ENCODE results near the gene PARD3. TPM values are rescaled to one million over a fixed set of nuclear protein-coding genes. Genes with fewer than 3 reads are reported as not detected.
"Not testable (repeated sequence)": the region's sequence is repeated elsewhere in the genome, so short reads cannot be mapped to it uniquely, and the experiment has no call there.

The PARD3 gene
- total RNA-seq, 1 donor from 2014 or later: 0.11 TPM

DNA sequence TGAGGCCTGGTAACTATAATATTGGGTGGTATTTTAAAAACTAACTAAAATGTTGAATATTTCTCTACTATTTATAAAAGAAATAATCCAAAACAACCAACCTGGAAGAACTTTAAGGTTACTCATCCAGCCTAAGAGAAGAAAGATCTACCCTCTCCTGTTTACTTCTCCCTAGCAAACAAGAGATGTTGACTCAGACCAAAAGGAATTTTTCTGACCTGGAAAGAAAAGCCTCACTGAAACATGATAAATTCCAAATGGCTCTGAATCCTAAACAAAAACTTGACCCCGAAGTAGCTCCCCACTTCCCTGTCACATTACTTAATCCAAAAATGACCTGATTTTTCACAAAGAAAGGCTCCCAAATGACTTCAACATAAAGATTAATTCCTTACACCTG is 101.2 kb downstream of the PARD3 start:
- Mint-ChIP-seq H3K9me3 (no peaks in the 10 kb centered on the region), H3K4me1 (no peaks in the 10 kb centered on the region), H3K27ac (no peak overlapping the region), H3K27me3 (no peaks in the 10 kb centered on the region), H3K36me3 (ENCODE audit: low read depth) (no peaks in the 10 kb centered on the region), H3K4me3 (no peak overlapping the region)
- TF ChIP-seq, protein P1, sequence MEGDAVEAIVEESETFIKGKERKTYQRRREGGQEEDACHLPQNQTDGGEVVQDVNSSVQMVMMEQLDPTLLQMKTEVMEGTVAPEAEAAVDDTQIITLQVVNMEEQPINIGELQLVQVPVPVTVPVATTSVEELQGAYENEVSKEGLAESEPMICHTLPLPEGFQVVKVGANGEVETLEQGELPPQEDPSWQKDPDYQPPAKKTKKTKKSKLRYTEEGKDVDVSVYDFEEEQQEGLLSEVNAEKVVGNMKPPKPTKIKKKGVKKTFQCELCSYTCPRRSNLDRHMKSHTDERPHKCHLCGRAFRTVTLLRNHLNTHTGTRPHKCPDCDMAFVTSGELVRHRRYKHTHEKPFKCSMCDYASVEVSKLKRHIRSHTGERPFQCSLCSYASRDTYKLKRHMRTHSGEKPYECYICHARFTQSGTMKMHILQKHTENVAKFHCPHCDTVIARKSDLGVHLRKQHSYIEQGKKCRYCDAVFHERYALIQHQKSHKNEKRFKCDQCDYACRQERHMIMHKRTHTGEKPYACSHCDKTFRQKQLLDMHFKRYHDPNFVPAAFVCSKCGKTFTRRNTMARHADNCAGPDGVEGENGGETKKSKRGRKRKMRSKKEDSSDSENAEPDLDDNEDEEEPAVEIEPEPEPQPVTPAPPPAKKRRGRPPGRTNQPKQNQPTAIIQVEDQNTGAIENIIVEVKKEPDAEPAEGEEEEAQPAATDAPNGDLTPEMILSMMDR (IDR thresholded peaks at IDR 0.05): no peak
- no peak for DNase-seq
- ChIA-PET CTCF (no interaction called here), POLR2A (no interaction called here)
- intact Hi-C loops (cut with micrococcal nuclease): no loop called here
- ATAC-seq (ENCODE audit: low read depth): no peak

DNA sequence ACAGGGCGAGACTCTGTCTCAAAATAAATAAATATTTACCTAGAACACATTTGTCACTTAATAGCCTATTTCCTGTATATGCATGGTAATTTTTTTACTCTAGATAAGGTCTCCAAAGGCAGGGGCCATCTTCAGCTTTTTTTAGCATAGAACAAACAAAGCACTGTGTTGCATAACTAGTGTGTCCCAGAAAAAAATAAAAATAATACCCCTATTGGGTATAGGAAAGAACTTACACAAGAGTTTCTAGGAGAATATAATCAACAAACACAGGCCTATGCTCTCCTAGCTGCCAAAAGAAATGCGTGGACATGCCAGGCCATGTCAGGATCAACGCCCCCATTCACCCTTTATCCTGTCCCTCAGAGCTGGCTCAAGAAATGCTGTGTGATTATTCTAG is 103.6 kb downstream of the PARD3 start:
- ChIA-PET POLR2A (no interaction called here), CTCF (no interaction called here)
- intact Hi-C loops (cut with micrococcal nuclease): no loop called here
- DNase-seq (no peak), ATAC-seq (ENCODE audit: low read depth) (no peak)
- Mint-ChIP-seq H3K27me3 (no peaks in the 10 kb centered on the region), H3K4me3 (no peak overlapping the region), H3K27ac (no peak overlapping the region), H3K9me3 (no peaks in the 10 kb centered on the region), H3K4me1 (no peaks in the 10 kb centered on the region), H3K36me3 (ENCODE audit: low read depth) (no peaks in the 10 kb centered on the region)
- TF ChIP-seq, protein P1 (IDR thresholded peaks at IDR 0.05): no peak

DNA sequence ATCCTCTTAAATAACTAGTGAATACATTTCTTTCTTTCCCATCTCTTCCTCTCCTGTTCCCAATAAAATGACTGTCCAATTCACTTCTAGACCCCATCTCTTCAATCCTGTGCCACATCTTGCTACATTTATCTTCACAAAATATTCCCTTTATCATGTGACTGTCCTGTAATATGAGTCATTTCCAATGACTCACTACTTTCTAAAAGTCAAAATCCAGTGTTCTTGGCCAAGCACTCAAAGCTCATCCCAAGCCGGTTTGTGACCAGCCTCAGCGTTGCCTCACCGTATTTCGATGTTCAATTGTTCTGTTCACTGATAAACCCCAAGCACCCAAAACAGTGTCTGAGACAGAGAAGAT is 104.7 kb downstream of the PARD3 start:
- Mint-ChIP-seq H3K27me3 (no peaks in the 10 kb centered on the region), H3K36me3 (ENCODE audit: low read depth) (no peaks in the 10 kb centered on the region), H3K9me3 (no peaks in the 10 kb centered on the region), H3K4me3 (no peak overlapping the region), H3K27ac (no peak overlapping the region), H3K4me1 (no peaks in the 10 kb centered on the region)
- intact Hi-C loops (cut with micrococcal nuclease): no loop called here
- ChIA-PET CTCF (no interaction called here), POLR2A (no interaction called here)
- DNase-seq (no peak), ATAC-seq (ENCODE audit: low read depth) (no peak)
- TF ChIP-seq, protein P1 (IDR thresholded peaks at IDR 0.05): no peak

DNA sequence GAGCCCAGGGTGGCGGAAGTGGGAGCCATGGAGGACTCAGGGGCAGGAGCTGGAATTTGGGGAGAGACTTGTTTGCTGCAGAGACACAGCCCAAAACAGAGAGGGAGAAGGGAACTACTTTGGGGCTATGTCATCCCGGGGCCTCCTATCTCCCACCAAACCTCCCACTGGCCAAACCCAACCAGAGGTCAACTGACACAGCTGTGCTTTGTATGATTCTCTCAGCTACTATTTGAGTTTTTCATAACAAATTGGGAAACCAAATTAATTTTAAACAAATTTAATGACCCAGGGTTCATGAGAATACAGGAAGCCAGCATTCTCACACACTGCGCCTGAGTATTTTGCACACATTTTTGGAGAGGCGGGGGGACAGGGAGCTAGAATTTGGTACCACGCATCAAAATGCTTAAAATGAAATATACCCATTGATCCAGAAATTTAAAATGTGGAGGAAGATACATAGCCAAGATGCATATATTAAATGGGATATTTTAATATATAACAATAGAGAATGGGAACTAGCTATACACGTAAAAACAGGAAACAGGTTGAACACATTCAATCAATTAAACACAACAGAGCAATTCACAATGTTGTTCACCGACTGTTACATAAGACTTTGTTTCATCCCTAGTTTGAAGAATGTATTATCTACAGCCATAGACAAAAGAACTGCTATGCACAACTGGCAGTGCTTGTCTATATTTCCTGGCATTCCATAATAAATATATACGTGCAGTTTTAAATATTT is 105.3 kb downstream of the PARD3 start:
- no peak overlapping the region for H3K27ac Mint-ChIP-seq
- no peak overlapping the region for H3K4me3 Mint-ChIP-seq
- H3K4me1 Mint-ChIP-seq: no peaks in the 10 kb centered on the region
- ATAC-seq (ENCODE audit: low read depth) (no peak), DNase-seq (no peak)
- H3K36me3 Mint-ChIP-seq (ENCODE audit: low read depth): no peaks in the 10 kb centered on the region
- ChIA-PET POLR2A (no interaction called here), CTCF (no interaction called here)
- H3K27me3 Mint-ChIP-seq: no peaks in the 10 kb centered on the region
- TF ChIP-seq, protein P1 (IDR thresholded peaks at IDR 0.05): no peak
- H3K9me3 Mint-ChIP-seq: no peaks in the 10 kb centered on the region
- intact Hi-C loops (cut with micrococcal nuclease): no loop called here

DNA sequence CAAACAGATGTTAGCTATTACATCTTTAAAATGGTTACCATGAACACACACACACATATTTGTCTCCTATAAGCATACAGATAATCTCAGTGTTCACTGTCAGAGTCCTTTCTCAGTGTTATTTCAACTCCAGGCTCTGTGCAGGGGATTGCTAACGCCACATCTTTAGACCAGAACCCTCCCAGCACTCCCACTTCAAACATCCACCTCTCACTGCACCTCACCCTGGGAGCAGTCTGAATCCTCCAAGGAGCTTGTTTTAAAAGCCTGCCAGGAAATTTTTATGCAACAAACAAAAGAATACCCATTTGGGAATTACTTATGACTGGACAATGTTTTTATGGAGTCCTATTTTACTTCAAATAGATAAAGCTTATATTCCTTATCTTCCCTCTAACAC is 107.4 kb downstream of the PARD3 start:
- ATAC-seq (ENCODE audit: low read depth): no peak
- POLR2A ChIA-PET: no interaction called here
- H3K4me3 Mint-ChIP-seq: no peak overlapping the region
- no peak for DNase-seq
- no peaks in the 10 kb centered on the region for H3K27me3 Mint-ChIP-seq
- TF ChIP-seq, protein P1 (IDR thresholded peaks at IDR 0.05): no peak
- H3K36me3 Mint-ChIP-seq (ENCODE audit: low read depth): no peaks in the 10 kb centered on the region
- H3K4me1 Mint-ChIP-seq: no peaks in the 10 kb centered on the region
- no peaks in the 10 kb centered on the region for H3K9me3 Mint-ChIP-seq
- intact Hi-C loops (cut with micrococcal nuclease): no loop called here
- CTCF ChIA-PET: no interaction called here
- H3K27ac Mint-ChIP-seq: no peak overlapping the region

DNA sequence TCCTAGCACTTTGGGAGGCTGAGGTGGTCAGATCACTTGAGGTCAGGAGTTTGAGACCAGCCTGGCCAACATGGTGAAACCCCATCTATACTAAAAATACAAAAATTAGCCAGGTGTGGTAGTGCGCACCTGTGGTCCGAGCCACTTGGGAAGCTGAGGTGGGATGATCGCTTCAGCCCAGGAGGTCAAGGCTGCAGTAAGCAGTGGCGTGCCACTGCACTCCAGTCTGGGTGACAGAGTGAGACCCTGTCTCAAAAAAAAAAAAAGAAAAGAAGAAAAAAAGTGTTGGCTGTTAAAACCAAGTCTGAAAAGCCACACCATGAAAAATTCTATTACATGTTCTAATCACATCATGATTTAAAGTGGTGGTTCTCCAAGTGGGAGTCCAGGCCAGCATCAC is 108.1 kb downstream of the PARD3 start:
- H3K27me3 Mint-ChIP-seq; H3K4me3 Mint-ChIP-seq; CTCF ChIA-PET; POLR2A ChIA-PET; intact Hi-C loops (cut with micrococcal nuclease); DNase-seq; H3K9me3 Mint-ChIP-seq; H3K4me1 Mint-ChIP-seq; H3K27ac Mint-ChIP-seq; ATAC-seq (ENCODE audit: low read depth); H3K36me3 Mint-ChIP-seq (ENCODE audit: low read depth): not testable (repeated sequence)

All from activated B cell treated with CpG ODN at 0.5 μM for 24 hours (primary cell).